NCI-H146 (cell line): ENCODE results near the gene LYPD1.

ENCODE experiments used
- DNase-seq: peaks from one replicate; lab custom pipeline; 2025; lab: John Stamatoyannopoulos, UW

LYPD1 gene

GRCh38 chr2:132632000-132632649 lies 37.9 kb downstream of the LYPD1 start:
- no peak for DNase-seq

- DNase-seq, result no peak
These were observed 42.5 kb downstream of the LYPD1 start for GRCh38 chr2:132627536-132627935.

GRCh38 chr2:132623096-132623839 lies 46.7 kb downstream of the LYPD1 start:
- DNase-seq, result no peak

- no peak for DNase-seq
These were observed 48.7 kb downstream of the LYPD1 start for GRCh38 chr2:132621131-132621875.

DNA sequence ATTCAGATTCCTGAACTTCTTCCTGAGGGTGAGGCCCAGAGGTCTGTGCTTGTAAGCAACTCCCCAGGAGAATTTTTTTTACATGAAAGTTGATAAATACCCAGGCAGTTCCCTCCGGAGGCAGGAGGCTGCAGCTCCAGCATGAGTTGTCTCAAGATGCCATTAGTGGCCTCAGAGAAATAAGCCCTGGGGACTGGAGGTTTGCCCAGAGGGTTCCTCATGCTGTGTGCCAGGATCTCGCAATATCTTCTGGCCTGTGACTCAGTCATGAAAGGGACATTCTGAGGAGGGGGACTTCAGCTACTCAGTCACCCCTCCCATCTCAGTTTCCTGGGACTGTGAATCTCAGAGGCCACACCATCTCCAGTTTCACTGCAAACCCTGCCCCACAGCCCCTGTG lies 49.9 kb downstream of the LYPD1 start:
- DNase-seq, result no peak

DNA sequence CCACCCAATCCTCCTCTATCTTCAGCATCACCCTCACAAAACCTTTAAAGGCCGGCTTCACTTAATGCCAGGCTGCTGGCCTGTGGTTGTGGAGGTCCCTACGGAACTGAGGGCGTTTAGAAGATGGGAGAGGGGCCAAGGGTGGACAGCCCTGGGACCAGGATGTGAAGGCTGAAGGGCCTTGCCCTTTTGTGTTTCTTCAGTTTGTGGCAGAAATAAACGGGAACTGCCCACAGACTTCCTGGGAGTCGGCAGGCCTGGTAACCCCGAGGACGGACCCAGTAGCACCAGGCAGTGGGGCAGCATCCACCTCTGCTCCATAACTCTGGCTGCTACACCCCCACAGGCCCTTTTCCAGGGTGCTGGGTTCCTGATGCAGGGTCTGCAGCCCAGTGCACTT lies 51.3 kb downstream of the LYPD1 start:
- no peak for DNase-seq

DNA sequence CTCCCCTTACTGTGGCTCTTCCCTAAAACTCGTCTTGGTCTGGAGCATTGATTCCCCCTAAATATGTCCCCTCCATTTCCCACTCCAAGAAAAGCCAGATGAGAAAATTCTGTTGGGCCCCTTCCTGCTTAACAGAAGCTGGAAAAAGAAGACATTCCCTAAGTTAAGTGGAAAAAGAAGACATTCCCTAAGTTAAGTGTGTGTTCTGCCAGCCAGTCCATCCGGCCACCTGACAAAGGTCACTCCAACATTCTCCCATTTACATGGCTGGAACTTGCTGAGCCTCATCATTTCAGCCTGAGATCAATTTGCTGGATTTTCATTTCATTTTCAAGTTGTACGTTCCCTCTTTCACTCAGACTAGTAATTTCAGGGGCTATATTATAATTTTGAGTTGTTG lies 52.0 kb downstream of the LYPD1 start:
- no peak for DNase-seq

- no peak for DNase-seq
These were observed 54.5 kb downstream of the LYPD1 start for GRCh38 chr2:132615329-132616085.

- no peak for DNase-seq
These were observed 58.3 kb downstream of the LYPD1 start for GRCh38 chr2:132611719-132612118.

DNA sequence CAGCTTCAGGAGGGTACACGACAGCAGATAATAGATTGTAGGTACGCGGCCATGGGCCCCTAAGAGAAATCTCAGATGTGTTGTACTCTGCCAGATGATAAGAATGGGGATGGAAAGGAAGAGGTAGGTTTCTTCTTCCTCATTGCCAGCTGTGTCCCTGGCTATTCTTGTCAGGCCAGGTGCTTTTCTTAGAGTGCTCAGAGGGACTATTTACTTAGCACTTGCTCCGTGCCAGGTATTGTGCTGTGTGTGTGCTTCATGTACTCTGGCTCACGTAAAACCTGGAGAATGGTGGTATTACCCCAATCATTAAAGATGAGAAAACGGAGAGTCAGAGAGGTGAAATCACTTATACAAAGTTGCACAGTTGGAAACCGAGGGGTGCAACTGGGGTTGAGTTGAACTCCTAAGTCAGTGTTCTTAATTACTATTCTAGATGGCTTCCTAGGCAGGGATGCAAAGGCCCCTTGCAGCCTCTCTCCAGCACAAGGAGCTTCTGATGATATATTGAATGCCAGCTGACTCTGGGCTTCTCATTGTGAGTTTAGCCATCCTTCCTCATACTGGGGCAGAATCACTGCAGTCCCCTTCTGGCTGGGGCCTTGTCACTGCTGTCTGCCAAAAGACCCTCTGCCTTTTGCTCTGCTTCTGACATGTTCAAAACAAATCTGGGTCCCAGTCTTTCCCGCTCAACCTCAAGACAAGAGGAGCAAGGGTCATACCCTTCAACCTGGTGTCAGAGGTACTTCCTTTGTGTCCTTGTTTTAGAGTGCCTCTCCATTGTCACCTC lies 60.7 kb downstream of the LYPD1 start:
- no peak for DNase-seq

DNA sequence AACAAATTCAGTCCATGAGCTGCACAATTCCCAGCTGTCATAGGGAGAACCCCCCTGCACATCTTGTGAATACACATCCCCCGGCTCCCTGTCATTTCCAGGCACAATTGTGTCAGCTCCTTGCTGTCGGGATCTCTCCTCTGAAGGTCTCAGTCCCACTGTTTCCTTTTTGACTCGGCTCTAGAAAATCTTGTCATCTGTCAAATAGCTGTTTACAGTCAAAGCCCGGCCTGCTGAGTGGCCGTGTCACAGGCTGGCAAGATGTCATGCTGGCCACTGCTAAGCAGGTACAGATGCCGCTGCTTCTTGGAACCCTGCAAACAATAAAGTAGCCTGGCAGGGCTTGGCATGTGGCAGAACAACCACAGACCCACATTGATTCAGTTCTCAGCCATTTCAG lies 61.7 kb downstream of the LYPD1 start:
- no peak for DNase-seq

DNA sequence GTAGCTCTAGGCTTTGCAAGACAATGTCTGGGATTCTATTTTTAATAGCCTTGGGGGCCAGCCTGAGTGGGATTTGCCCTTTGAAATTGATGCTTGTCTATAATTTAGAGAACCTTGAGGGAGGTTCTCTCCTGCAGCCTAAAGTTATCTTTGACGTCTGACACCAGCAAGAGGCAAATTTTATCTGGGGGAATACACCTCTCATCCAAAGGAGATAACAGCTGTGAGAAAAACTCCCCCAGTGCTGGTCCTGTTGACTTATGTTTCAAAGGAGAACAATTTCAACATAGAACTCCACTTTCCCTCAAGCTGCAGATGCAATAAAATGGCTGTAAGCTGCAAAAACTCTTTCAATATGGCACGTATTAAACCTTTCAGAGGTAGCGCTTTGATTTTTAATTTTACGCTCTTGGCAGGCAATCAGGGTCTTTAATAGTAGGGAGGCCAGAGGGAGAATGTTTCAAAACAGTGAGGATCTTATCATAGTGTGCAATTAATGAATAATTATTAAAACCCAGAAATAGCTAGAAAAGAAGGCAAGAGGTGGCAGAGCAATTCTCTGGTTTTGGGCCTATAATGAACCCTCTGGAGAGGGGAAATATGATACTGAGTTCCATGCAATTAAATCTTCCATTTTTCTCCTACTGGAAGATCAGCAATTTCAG lies 62.4 kb downstream of the LYPD1 start:
- no peak for DNase-seq

DNA sequence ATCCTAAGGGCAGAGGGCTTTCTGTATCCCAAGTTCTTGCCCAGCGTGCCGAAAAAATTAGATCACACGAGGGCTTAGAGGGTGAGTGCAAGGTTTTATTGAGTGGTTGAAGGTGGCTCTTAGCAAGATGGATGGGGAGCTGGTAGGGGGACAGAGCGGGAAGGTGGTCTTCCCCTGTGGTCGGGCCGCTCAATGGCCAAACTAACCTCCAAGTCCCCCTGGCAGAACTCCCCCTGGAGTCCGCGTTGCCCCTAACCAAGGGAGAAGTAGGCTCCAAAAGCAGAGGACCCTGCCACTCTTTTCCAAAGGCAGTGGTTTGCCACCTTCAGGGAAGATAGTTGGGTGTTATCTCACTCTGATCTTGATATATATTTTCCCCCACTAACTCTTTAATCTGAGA lies 63.4 kb downstream of the LYPD1 start:
- no peak for DNase-seq

DNA sequence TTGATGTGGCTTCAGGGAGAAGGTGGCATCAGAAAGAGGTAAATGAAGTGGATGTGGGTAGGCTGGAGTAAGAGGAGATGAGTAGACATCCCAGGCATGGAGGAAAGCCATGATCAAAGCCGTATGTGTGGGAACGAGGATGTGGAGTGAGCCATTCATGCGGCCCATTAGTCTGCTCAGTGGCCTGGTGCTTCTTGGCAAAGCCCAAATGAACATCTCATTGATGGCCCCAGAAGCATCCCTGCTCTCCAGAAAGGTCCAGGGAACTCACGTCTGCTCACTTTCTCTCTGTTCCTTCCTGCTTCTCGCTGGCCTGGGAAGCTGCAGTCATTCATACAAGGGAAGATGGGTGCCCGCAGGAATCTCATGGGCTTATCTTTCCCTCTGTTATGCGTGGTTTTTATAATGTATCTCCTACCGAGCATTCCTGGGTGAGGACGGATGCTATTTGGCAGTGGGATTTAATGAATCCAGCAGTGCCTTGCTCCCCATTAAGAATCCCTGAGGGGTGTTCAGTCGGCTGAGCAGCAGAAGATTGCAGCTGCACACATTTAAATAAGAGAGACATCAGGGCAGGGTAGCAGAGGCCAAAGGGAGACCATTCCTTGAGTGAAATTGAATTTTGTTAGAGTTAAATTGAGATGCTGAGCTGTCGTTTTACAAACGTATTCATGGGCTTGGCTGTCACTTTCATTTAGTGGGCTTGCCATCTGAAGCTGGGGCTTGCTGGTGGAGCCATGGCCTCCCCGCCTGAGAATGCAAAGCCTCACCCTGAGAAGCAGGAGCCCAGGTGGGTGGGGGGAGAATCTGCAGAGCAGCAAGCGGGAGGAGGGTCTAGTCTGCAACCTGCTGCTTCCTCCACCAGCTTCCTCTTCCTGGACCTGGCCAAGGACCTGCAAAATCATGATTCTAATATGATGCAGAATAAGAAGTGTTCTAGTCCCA lies 64.5 kb downstream of the LYPD1 start:
- no peak for DNase-seq

DNA sequence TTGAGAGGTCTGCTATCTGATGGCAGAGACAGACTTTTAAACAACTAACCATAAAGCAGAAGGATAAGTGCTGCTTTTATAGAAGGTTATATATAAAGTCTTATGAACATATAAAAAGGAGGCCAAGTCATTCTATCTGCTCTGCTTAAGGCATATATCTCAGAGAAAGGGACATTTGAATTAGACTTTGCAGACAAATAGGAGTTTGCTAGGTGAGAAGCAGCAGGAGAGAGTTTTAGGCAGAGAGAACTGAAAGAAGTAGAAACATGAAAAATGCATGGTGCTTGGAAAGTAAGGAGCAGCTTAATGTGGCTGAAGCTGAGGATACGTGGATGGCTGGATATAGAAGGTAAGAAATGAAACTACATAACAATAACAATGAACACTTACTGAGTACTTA lies 65.4 kb downstream of the LYPD1 start:
- no peak for DNase-seq

DNA sequence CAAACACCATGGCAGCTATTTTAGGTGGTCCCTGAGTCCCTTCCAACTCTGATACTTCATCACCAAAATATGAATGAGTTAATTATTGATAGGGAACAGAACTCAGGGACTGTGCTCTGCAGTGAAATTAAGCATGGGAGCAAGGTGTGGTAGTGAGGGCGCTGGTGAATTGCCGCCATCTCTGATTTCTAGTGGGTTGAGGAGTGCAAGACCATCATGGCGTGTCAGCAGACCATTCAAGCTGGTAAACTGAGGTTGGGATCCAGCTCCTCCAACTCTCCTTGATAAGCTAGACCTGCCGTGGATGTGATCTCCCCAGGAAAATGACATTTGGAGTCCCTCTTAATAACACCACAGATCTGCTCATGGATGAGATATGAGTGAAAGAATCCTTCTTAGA lies 70.4 kb downstream of the LYPD1 start:
- DNase-seq, result no peak

DNA sequence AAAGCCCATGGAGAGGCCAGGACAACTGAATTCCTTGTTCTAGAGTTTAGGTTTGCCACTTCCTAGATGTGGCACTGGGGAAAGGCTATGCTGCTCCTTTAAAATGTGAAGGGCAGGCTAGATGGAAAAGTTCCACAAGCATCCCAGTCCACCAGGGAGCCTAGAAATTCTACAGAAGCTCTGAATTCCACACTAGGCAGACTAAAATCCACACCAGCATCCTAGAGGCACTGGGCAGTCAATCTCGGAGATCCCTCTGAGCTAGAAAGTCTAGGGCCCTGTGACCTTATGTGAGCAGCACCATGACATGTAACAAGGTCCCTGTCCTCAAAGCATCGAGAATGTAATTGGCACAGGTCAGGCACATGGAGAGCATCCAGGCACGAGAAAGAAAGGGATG lies 71.5 kb downstream of the LYPD1 start:
- DNase-seq, result no peak

GRCh38 chr2:132597831-132598230 lies 72.2 kb downstream of the LYPD1 start:
- DNase-seq, result no peak

GRCh38 chr2:132597166-132597565 lies 72.8 kb downstream of the LYPD1 start:
- DNase-seq, result no peak

GRCh38 chr2:132595693-132596092 lies 74.3 kb downstream of the LYPD1 start:
- DNase-seq, result no peak
